PC-3 (cell line): ENCODE data around the gene FASTK. TPM values are rescaled to one million over a fixed set of nuclear protein-coding genes. Genes with fewer than 3 reads are reported as not detected.

Experiments
- ATAC-seq: fragments of 200-7000 bp; cut with Tn5 transposase; 2 replicates; pipeline ENCODE4 v1.9.1; 2020; ENCODE audit warnings: mild to moderate bottlenecking, moderate library complexity
- BruUV-seq: library from RNA; stranded (reverse); fragments of 400-500 nt; replicated peaks from 2 replicates; lab custom pipeline; 2021; lab: Mats Ljungman, UMichigan
- CTCF ChIA-PET: fragments of 300-600 bp; sonication (Branson Sonifier 250); formaldehyde crosslinking; loops from one replicate; lab custom pipeline; 2022; ENCODE audit warnings: antibody characterized with exemption; lab: Charles Lee
- POLR2A ChIA-PET: fragments of 300-600 bp; sonication (Branson Sonifier 250); formaldehyde crosslinking; loops from one replicate; lab custom pipeline; 2022; ENCODE audit warnings: antibody characterized with exemption; ENCODE audit not compliant: unreplicated experiment; lab: Charles Lee
- DNase-seq: peaks from one replicate; pipeline ENCODE4 v3.0.0-alpha.2; 2015
- H2AFZ ChIP-seq: fragments of 300-600 bp; sonication (generic); 2 replicates; pipeline ENCODE4 v1.6.0; 2016; ENCODE audit warnings: antibody characterized with exemption, low read length
- H3F3A ChIP-seq: fragments of 300-600 bp; sonication (generic); one replicate; pipeline ENCODE4 v1.6.0; 2017; ENCODE audit warnings: antibody characterized with exemption, low read length, control low read depth, mild to moderate bottlenecking; ENCODE audit not compliant: unreplicated experiment
- H3K27ac ChIP-seq: fragments of 300-600 bp; sonication (generic); 2 replicates; pipeline ENCODE4 v1.5.1; 2016; ENCODE audit warnings: mild to moderate bottlenecking, low read length
- H3K27me3 ChIP-seq: fragments of 300-600 bp; sonication (generic); 2 replicates; pipeline ENCODE4 v1.6.1; 2016; ENCODE audit warnings: low read length, mixed read lengths
- H3K36me3 ChIP-seq: fragments of 300-600 bp; sonication (generic); 2 replicates; pipeline ENCODE4 v1.6.1; 2016; ENCODE audit warnings: low read depth, mixed run types, low read length, mixed read lengths
- H3K4me1 ChIP-seq: fragments of 300-600 bp; sonication (generic); 2 replicates; pipeline ENCODE4 v1.5.1; 2016; ENCODE audit warnings: low read length; ENCODE audit not compliant: insufficient read depth
- H3K4me2 ChIP-seq: fragments of 300-600 bp; sonication (generic); 2 replicates; pipeline ENCODE4 v1.6.0; 2016; ENCODE audit warnings: low read length
- H3K4me3 ChIP-seq: fragments of 300-600 bp; sonication (generic); 2 replicates; pipeline ENCODE4 v1.5.1; 2016; ENCODE audit warnings: mild to moderate bottlenecking, low read length, mixed read lengths
- H3K79me2 ChIP-seq: fragments of 300-600 bp; sonication (generic); 2 replicates; pipeline ENCODE4 v1.6.1; 2017; ENCODE audit warnings: low read length, mixed read lengths
- H3K9ac ChIP-seq: fragments of 300-600 bp; sonication (generic); 2 replicates; pipeline ENCODE4 v1.6.0; 2016; ENCODE audit warnings: mild to moderate bottlenecking, low read length
- H3K9me2 ChIP-seq: fragments of 300-600 bp; sonication (generic); replicated peaks from 2 replicates; pipeline ENCODE4 v1.6.1; 2016; ENCODE audit warnings: mixed run types, low read length, mixed read lengths
- H3K9me3 ChIP-seq: fragments of 300-600 bp; sonication (generic); 2 replicates; pipeline ENCODE4 v1.6.1; 2016; ENCODE audit warnings: low read length, mixed read lengths
- H4K20me1 ChIP-seq: fragments of 300-600 bp; sonication (generic); 2 replicates; pipeline ENCODE4 v1.6.1; 2016; ENCODE audit warnings: low read length, mixed read lengths
- EZH2 ChIP-seq: fragments of 300-600 bp; sonication (generic); IDR thresholded peaks from one replicate; pipeline ENCODE4 v1.6.1; 2017; ENCODE audit warnings: antibody characterized with exemption, mild to moderate bottlenecking, low read length; ENCODE audit not compliant: unreplicated experiment
- EZH2phosphoT487 ChIP-seq: fragments of 300-600 bp; sonication (generic); IDR thresholded peaks from 2 replicates; pipeline ENCODE4 v1.6.1; 2018; ENCODE audit warnings: mild to moderate bottlenecking, antibody characterized with exemption, low read length, borderline replicate concordance
- intact Hi-C: fragments of 100-400 bp; cut with micrococcal nuclease; formaldehyde crosslinking; loops from 2 replicates; pipeline ENCODE4 v1.9.0; 2023
- total RNA-seq: library from RNA; depleted of rRNA; stranded (reverse); fragments of >200 nt; gene quantifications from 2 replicates; pipeline ENCODE4 v1.2.3, GENCODE V29; 2014
- TF ChIP-seq, protein P1 (sequence below): fragments of 300-600 bp; sonication (generic); conservative IDR thresholded peaks from 2 replicates; pipeline ENCODE4 v1.5.1; 2017; ENCODE audit warnings: antibody characterized with exemption, low read depth, mild to moderate bottlenecking, low read length

Gene FASTK
- total RNA-seq, 1 experiment from 2014 or later, result 163 TPM

DNA sequence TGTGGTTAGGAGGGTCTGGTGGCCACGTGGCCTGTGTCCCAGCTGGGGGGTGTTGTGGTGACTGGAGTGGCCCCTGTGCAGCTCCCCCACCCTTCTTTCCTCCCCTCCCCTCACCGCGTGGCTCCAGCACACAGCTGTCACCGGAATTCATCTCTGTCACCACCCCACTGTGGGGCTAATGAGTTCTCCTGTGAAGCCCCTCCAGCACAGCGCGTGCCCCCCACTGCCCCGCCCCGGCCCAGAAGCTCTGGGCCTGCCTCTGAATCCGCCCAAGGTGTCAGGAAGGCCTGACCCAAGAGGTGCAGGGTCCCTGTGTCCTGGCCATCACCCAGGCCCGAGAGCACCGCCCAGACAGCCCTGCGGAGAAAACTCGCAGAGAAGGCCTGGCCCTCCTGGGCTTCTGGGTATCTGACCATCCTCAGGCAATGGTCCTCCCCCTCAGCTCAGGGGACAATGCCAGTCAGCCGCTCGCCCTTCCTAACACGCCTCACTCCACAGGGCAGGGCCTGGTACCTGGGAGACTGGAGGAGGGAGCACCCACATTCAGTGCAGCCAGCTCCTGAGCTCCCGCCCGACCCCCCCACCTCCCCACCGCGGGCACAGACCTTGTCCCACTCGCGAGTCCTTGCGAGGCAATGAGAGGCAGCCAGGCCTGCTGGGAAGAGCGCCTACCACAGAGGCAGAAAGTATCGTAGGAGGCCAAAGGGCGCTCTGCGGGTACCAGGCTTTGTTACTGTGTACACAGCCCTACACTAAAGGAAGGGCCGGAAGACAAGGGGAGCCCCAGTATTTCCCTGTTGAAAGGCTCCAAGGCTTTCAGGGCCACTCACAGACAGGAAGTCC, 48.7 kb upstream of the FASTK start:
- POLR2A ChIA-PET, result no interaction called here

DNA sequence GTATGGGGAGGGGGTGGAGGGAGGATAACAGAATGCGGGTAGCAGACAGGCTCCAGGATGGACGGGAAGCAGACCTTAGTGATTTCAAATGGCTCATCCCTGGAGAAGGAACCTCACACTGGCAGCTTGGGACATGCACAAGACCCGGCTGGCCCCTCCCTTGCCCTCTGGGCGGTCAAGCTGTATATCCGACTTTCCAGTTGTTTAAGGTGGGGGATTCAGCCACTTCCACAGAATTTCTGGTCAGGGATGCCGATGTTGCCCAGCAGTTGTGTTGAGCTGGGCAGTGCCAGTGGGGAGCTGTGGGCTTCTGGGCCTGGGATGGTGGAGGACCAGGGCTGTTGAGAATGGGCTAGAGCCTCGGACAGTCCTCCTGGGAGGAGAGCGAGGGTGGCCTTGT, 48.1 kb upstream of the FASTK start:
- Histone ChIP-seq H4K20me1 (no peaks in the 10 kb centered on the region), H3K79me2 (no peaks in the 10 kb centered on the region), H3K9me2 (no peaks in the 10 kb centered on the region), H3K9ac (no peak overlapping the region), H3K4me1 (no peaks in the 10 kb centered on the region), H3K27ac (no peak overlapping the region), H3K9me3 (no peaks in the 10 kb centered on the region), H3K4me3 (no peak overlapping the region), H3K4me2 (no peak overlapping the region), H2AFZ (no peak overlapping the region), H3K27me3 (no peaks in the 10 kb centered on the region), H3K36me3 (peaks cover 14% of the 10 kb centered on the region), H3F3A (no peaks in the 10 kb centered on the region)
- CTCF ChIA-PET, result no interaction called here
- intact Hi-C loops, result no loop called here
- no peak for TF ChIP-seq EZH2
- TF ChIP-seq EZH2phosphoT487, result no peak
- TF ChIP-seq, protein P1, sequence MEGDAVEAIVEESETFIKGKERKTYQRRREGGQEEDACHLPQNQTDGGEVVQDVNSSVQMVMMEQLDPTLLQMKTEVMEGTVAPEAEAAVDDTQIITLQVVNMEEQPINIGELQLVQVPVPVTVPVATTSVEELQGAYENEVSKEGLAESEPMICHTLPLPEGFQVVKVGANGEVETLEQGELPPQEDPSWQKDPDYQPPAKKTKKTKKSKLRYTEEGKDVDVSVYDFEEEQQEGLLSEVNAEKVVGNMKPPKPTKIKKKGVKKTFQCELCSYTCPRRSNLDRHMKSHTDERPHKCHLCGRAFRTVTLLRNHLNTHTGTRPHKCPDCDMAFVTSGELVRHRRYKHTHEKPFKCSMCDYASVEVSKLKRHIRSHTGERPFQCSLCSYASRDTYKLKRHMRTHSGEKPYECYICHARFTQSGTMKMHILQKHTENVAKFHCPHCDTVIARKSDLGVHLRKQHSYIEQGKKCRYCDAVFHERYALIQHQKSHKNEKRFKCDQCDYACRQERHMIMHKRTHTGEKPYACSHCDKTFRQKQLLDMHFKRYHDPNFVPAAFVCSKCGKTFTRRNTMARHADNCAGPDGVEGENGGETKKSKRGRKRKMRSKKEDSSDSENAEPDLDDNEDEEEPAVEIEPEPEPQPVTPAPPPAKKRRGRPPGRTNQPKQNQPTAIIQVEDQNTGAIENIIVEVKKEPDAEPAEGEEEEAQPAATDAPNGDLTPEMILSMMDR, result no peak
- no TSS peak for BruUV-seq
- POLR2A ChIA-PET, result no interaction called here
- DNase-seq (no peak), ATAC-seq (no peak)

More for the DNA sequence above, 48.7 kb upstream of the FASTK start:
- Histone ChIP-seq H3K9ac (no peak overlapping the region), H3F3A (no peaks in the 10 kb centered on the region), H3K4me3 (no peak overlapping the region), H3K27me3 (no peaks in the 10 kb centered on the region), H3K9me2 (no peaks in the 10 kb centered on the region), H3K4me1 (no peaks in the 10 kb centered on the region), H3K4me2 (no peak overlapping the region), H4K20me1 (no peaks in the 10 kb centered on the region), H3K36me3 (peaks cover 11% of the 10 kb centered on the region; the same call in 1 of the 2 replicates), H2AFZ (no peak overlapping the region), H3K27ac (no peak overlapping the region), H3K79me2 (no peaks in the 10 kb centered on the region), H3K9me3 (no peaks in the 10 kb centered on the region)
- BruUV-seq, result no TSS peak
- ATAC-seq (no peak), DNase-seq (no peak)
- TF ChIP-seq EZH2, result no peak
- no peak for TF ChIP-seq EZH2phosphoT487
- TF ChIP-seq, protein P1, result no peak
- CTCF ChIA-PET, result no interaction called here
- intact Hi-C loops, result no loop called here

DNA sequence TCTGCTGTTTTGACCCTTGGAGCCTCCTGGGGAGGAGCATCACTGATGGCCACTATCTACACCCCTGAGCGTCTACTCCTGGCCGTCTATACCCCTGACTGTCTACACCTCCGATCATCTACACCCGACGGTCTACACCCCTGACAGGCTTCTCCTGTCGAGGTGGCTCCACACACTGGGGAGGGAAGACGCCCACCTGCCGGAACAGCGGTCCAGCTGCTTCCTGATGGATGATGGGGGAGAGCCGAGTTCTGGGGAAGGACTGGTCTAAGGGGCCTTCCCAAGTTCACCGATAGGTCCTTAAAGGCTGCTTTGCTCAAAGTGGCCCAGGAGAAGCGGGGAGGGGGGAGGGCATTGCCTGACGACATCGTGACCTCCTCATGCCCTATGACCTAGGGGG, 47.5 kb upstream of the FASTK start:
- Histone ChIP-seq H3F3A (no peaks in the 10 kb centered on the region), H3K79me2 (no peaks in the 10 kb centered on the region), H2AFZ (no peak overlapping the region), H3K27ac (no peak overlapping the region), H4K20me1 (no peaks in the 10 kb centered on the region), H3K4me3 (no peak overlapping the region), H3K9ac (no peak overlapping the region), H3K4me2 (no peak overlapping the region), H3K27me3 (no peaks in the 10 kb centered on the region), H3K4me1 (no peaks in the 10 kb centered on the region), H3K9me3 (no peaks in the 10 kb centered on the region), H3K9me2 (no peaks in the 10 kb centered on the region), H3K36me3 (peaks cover 14% of the 10 kb centered on the region)
- POLR2A ChIA-PET, result no interaction called here
- TF ChIP-seq, protein P1, result no peak
- TF ChIP-seq EZH2, result no peak
- no TSS peak for BruUV-seq
- DNase-seq (no peak), ATAC-seq (no peak)
- intact Hi-C loops, result no loop called here
- CTCF ChIA-PET, result no interaction called here
